ENCODE measurements around the gene FKBP1C. TPM values are rescaled to one million over a fixed set of nuclear protein-coding genes. Genes with fewer than 3 reads are reported as not detected.
"Not testable (repeated sequence)": the region's sequence is repeated elsewhere in the genome, so short reads cannot be mapped to it uniquely, and the experiment has no call there.

Gene FKBP1C
- 0.43 and 0.47 TPM in 2 replicates for total RNA-seq (2014; rRNA removed; shearing (Covaris generic))
- not detected in 2 replicates for polyA plus RNA-seq (2014; cell fraction: nucleus; rRNA removed)

DNA sequence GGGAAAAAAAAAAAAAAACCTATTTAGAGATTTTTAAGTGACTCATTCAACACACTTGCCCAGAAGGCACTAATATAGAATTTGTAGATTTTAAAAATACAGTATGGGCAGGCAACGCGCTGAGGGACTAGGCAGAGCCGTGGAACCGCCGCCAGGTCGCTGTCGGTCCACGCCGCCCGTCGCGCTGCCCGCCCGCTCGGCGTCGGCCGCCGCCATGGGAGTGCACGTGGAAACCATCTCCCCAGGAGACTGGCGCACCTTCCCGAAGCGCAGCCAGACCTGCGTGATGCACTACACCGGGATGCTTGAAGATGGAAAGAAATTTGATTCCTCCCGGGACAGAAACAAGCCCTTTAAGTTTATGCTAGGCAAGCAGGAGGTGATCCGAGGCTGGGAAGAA, at the start of gene FKBP1C:
Gene FKBP1C (plus strand): TSS at position 127 of the 400 bp plus-strand sequence.
- DNase-seq (ENCODE audit: extremely low read depth, low read depth), result not testable (repeated sequence)

DNA sequence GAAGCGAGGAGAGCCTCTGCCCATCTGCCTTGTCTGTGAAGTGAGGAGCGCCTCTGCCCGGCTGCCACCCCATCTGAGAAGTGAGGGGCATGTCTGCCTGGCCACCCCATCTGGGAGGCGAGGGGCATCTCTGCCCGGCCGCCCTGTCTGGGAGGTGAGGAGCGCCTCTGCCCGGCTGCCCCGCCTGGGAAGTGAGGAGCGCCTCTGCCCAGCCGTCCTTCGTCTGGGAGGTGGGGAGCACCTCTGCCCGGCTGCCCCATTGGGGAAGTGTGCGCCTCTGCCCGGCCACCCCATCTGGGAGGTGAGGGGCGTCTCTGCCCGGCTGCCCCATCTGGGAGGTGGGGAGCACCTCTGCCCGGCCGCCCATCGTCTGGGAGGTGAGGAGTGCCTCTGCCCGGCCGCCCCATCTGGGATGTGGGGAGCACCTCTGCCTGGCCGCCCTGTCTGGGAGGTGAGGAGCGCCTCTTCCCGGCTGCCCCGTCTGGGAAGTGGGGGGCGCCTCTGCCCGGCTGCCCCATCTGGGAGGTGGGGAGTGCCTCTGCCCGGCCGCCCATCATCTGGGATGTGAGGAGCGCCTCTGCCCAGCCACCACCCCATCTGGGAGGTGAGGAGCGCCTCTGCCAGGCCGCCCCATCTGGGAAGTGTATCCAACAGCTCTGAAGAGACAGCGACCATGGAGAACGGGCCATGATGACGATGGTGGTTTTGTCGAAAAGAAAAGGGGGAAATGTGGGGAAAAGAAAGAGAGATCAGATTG, 47.0 kb upstream of the FKBP1C start:
- not testable (repeated sequence) for DNase-seq (ENCODE audit: extremely low read depth, low read depth)

DNA sequence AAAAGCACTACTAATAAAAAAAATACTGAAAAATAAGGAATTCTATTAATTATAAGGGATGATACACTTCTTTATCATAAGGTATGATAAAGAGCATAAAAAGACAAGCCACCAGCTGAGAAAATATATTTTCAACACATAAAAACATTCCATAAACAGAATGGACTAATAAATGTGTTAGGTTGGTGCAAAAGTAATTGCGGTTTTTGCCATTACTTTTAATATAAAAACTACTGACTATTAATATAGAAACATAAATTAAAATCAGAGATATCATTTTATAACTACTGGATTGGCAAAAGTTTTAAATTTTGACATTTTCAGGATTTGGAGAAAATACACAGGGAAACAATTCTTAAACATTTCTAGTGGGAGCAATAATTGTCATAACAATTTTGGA, 37.1 kb upstream of the FKBP1C start:
- no peak for DNase-seq (ENCODE audit: extremely low read depth, low read depth)

DNA sequence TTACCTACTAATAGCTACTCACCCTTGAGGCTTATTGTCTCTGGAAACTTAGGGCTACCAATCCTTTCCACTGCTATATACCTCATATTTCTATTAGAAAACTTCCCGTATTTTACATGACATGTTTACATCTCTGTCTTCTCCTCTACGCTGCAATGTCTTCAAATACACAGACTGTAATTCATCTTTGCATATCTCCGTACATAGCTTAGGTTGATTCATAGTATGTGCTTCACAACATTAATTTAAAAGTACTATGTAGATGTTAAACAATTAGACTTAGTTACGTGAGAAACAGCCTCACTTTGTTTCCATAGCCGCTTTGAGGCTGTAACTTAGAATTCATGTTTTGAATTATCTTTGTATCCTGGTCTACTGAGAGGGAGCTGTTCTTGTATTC, 35.1 kb upstream of the FKBP1C start:
- DNase-seq (ENCODE audit: extremely low read depth, low read depth), result no peak

DNA sequence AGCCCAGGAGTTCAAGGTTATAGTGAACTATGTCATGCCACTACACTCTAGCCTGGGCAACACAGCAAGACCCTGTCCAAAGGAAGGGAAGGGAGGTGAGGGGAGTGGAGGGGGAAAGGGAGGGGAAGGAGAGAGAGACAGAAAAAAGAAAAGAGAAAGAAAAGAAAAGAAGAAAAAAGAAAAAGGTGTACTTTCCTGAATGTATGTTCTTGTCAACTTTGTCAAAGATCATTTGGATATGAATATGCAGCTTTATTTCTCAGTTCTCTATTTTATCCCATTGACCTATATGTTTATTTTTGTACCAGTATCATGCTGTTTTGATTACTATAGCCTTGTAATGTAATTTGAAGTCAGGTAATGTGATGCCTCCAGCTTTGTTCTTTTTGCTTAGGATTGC, 30.9 kb upstream of the FKBP1C start:
- DNase-seq (ENCODE audit: extremely low read depth, low read depth), result no peak

DNA sequence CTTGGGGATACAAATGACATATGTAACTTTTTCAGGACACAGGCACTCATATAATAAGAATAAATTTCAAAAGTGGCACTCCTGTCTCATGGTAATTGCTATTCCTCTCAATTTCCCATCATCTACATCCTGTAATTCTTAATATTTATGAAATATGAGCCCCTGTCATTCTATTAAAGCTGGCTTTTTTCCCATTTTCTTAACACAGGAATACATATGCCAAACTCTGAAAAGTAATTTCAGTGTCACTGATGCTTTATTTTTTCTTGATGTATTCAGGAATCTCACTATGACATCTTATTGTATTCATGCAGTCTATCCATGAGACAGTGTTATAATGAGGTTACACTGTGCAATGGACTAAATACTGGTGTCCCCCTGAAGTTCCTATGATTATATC, 24.3 kb upstream of the FKBP1C start:
- no peak for DNase-seq (ENCODE audit: extremely low read depth, low read depth)

DNA sequence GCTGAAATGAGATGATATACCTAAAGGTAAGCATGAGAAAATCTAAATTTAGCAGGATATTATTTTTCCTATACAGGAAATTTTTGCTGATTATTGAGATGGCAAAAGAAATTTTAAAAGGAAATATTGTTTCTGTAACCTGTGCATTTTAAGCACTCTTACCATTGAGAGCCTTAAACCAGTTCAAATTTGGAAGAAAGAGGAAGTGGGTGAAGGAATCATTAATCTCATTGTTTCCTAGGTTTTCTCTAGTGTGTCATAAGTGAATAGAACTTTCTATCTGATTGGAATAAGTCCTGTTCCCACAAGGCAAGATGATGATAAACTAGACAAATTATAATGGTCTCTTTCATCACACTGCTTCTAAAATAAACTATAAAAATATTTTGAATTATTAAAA, 22.4 kb upstream of the FKBP1C start:
- no peak for DNase-seq (ENCODE audit: extremely low read depth, low read depth)

DNA sequence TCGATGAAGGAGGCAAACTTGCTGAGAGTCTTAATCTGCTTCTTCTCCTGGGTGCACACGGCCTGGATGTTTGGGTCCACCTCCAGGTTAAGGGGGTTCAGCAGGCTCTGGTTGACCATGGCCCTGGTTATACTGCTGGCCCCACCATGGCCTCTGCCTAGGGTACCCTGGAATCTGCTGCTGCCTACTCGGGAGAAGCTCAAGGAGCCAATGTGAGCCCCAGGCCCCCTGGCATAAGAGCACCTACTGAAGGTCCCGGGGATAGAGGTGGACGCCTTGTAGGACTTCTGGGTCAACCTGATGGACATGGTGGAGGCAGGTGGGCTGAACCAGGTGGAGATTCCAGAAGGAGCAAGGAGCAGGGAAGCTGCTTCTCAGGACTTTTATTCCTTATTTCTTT, 17.9 kb upstream of the FKBP1C start:
- DNase-seq (ENCODE audit: extremely low read depth, low read depth), result no peak

DNA sequence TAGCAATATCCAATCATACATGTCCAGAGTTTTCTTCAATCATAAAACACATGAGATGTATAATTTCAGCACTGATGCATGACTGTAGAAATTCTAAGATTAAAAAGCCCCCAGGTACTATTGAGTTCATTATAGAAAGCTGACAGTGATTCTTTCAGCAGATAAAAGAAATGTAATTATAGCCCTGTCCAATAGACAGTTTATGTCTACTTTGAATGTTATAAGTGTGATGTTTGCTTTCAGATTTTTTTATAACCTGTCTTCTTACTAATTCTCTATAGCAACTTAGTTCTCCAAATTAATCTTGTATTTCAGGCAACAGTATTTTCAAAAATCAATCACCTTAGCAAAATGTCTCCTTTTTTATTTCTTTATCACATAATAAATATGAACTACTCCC, 13.5 kb upstream of the FKBP1C start:
- no peak for DNase-seq (ENCODE audit: extremely low read depth, low read depth)

DNA sequence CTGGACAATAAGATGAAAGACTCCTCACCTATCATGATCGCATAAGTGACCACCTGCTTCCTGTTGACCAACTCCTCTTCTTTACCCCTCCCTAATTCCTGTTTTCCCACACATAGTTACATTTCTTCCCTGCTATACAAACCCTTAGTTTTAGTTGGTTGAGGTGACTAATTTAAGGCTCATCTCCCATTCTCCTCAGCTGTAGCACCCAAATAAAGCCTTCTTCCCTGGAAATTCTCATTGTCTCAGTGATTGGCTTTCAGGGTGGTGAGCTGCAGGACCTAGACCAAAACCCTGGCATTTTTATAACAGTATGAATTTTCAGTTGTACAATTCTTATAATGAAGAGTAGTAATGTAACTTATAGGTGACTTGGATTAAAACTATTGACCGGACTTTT, 2.1 kb downstream of the FKBP1C start:
- no peak for DNase-seq (ENCODE audit: extremely low read depth, low read depth)

DNA sequence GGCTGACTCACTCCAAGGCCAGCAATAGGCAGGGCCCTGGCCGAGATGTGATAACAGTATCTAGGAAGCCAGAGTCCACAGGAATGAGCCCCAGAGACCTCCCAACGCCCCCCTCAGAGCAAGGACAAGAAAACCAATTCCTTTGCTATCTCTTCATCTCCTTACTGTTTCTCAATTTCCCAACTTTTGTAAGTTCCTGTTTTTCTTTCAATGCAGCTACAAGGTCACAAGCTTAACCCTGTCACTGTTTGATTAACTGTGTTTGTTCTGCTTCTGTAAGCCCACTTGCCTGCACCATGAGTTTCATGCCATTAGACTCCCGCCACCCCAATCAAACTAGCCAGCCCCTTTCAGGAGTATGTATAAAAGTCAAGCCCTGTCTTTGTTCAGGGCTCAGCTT, 3.5 kb downstream of the FKBP1C start:
- no peak for DNase-seq (ENCODE audit: extremely low read depth, low read depth)

DNA sequence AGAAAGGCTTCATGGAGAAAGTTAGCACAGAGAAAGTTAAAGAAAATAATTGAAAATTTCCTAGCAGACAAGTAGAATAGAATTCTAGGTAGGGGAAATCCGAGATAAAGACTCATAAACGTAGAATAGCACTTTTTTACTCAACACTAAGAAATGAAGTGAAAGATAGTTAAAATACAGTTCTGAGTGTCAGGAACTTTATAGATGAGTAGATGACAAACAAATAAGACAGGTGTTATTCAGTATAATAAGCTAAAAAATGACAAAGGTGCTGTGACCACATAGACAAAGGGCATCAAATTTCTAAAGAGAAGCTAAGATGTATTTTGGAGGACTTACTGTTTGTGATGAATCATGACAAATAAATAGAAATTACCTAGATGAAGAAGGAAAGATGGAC, 12.9 kb downstream of the FKBP1C start:
- DNase-seq (ENCODE audit: extremely low read depth, low read depth), result no peak

DNA sequence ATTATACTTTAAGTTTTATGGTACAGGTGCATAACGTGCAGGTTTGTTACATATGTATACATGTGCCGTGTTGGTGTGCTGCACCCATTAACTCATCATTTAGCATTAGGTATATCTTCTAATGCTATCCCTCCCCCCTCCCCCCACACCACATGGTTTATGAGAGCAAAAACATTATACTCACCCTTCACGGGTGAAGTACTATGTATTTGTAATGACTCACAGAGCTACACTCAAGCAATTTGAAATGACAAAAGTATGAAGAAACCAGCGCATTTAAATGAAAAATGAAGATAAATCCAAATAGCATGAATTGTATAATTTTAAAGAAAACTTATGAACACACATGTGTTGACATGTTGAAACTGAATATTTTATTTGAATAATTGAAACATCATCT, 14.7 kb downstream of the FKBP1C start:
- not testable (repeated sequence) for DNase-seq (ENCODE audit: extremely low read depth, low read depth)

DNA sequence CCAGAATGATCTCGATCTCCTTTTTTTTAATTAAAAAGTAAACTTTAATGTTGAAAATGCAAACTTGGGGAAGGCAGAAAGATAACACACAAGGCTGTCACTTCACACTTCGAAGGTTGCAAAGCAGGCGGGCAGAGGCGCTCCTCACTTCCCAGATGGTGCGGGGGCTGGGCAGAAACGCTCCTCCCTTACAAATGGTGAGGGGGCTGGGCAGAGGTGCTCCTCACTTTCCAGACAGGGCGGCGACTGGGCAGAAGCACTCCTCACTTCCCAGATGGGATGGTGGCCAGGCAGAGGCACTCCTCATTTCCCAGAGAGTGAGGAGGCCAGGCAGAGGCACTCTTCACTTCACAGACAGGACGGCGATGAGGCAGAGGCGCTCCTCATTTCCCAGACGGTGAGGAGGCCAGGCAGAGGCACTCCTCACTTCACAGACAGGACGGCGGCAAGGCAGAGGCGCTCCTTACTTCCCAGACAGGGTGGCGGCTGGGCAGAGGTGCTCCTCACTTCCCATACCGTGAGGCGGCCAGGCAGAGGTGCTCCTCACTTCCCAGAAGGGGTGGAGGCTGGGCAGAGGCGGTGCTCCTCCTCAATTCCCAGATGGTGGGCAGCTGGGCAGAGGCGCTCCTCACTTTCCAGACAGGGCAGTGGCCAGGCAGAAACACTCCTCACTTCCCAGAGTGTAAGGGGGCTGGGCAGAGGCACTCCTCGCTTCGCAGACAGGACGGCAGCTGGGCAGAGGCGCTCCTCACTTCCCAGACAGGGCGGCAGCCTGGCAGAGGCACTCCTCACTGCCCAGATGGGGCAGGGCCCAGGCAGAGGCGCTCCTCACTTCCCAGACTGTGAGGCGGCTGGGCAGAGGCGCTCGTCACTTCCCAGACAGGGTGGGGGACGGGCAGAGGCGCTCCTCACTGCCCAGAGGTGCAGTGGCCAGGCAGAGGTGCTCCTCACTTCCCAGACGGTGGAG, 16.9 kb downstream of the FKBP1C start:
- DNase-seq (ENCODE audit: extremely low read depth, low read depth), result not testable (repeated sequence)

DNA sequence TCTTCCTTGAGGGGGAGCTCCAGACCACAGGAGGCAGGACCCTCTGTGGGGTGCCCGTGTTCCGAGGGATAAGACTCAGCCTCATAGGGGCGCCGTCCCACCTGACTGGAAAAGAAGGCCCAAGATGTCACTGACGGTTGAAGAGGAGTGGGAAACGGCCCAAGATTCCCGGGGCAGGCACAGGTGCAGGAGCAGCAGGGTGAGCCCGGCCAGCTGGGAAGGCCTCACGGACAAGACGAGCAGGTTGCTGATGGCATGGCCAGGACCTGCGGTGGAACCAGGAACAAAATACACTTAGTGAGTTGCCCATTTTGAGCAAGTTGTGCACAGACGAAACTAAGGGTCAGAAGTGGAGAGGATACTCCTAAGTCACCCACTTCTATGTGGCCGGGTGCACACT, 18.8 kb downstream of the FKBP1C start:
- DNase-seq (ENCODE audit: extremely low read depth, low read depth), result not testable (repeated sequence)

DNA sequence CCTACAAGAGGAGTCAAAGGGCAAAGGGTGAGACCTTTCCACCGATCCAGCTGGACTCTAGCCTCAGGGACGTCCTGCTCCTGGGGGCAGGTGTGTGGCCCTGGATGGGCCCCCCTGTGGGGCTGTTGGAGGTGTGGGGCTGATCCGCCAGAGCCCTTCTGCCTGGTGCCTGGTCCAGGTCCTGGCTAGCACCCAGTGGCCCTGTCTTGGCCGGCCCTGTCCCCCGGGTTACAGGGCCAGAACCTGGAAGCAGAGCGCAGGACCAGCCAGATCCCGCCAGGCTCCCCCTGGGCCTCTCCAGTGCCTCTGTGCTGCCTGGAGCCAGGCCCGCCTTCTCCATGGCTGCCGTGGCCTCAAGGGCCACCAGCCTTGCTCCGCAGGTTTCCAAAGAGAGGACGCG, 19.2 kb downstream of the FKBP1C start:
- not testable (repeated sequence) for DNase-seq (ENCODE audit: extremely low read depth, low read depth)

DNA sequence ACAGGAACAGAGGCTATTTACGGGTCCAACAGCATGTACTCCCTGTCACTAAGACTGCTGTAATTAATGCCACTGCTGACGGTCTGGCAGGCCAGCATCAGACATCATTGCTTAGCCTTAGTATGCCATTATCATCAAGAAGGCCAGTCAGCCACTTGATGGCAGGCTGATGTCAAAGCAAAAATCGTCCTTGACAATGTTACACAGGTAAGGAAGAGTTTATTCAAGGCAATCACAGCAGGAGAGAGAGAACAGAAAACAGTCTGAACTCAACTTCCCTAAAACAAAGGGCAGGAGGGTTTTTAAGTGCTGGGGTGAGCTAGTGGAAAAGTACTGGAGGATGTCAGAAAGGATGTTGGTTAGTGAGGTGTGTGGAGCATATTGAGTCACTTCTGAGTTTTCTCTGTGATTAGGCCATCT, 25.1 kb downstream of the FKBP1C start:
- DNase-seq (ENCODE audit: extremely low read depth, low read depth), result no peak

DNA sequence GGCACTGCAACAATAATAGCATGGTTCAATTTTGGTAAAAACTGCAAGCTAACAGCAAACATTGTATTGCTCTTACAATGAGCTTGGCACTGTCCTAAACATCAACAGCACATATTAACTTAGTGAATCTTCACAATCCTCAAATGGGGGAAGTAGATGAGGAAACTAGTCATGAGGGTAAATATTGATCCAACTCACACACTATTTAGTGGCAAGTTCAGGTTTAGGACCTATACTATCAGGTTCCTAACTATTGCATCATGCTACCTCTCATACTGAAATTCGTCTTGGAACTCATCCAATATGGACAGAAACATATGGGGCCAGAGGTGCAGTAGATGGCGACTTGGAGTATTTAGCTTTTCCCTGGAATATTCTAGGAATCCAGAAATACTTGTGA, 34.2 kb downstream of the FKBP1C start:
- no peak for DNase-seq (ENCODE audit: extremely low read depth, low read depth)

DNA sequence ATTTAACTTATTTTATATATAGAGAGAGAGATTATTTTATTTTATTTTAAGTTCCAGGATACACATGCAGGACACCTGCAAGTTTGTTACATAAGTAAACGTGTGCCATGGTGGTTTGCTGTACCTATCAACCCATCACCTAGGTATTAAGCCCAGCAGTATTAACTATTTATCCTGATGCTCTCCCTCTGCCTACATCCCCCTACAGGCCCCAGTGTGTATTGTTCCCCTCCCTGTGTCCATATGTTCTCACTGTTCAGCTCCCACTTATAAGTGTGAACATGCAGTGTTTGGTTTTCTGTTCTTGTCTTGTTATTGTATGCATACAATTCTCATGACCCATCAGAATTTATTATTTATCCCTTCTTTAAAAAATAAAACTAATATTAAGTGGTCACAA, 34.6 kb downstream of the FKBP1C start:
- no peak for DNase-seq (ENCODE audit: extremely low read depth, low read depth)

DNA sequence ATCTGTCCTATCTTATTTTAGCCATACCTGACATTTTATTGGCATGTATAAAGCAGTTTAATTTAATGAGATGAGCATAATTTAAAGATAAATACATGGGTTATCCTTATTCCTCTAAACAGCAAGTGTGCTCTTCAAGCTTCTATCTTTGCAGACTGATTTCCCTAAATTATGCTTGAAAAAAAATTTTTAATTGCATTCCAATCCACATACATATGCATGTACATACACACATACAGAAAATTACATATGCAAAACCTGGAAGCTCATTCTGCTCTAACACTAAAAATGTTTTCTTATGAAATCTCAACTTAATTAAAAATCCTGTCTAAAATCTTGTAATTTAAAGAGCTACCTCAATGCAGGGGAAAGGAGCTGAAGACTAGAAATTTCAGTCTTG, 35.3 kb downstream of the FKBP1C start:
- no peak for DNase-seq (ENCODE audit: extremely low read depth, low read depth)

DNA sequence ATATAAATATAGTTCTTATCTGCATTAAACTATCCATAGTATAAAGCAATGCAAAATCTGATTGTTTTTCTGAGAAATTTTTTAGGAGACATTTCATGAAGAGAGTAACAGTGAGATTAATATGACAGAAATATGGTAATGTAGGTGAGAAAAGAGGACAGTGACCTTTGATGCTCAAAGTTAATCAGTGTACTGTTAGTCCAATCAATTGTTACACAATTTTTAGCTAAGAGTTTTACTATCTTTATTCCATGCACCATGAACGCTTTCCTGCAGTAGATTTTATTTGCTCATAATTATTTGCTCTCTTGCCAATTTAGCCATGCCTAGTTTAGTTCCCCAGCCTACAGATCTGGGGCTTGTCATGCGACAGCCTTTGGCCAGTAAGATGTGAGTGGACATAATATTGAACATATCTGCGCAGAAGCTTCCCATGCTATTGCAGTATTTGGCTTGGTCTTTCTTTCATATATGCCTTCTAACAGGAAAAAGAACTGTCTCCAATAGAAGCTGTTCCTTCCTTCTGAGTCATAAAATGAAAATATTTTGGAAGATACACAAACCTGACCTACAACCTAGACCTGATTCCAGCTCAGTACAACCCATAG, 38.7 kb downstream of the FKBP1C start:
- DNase-seq (ENCODE audit: extremely low read depth, low read depth), result no peak

Data from NCI-H460 (cell line).